Stimulated activated CD8-positive, alpha-beta memory T cell treated with anti-CD3 and anti-CD28 coated beads, Interleukin-12 subunit alpha, Interleukin-12 subunit beta, amount 100 ng/mL, for 24 hours (primary cell): Measurements from ENCODE around the gene ZNF318.

Experiments
- DNase-seq: peaks from one replicate; pipeline ENCODE4 v3.0.0-alpha.2; 2020; ENCODE audit errors: extremely low read depth

Gene ZNF318

GRCh38 chr6:43299338-43300293 lies 69.8 kb downstream of the ZNF318 start:
- DNase-seq, result no peak

GRCh38 chr6:43298565-43299337 lies 70.7 kb downstream of the ZNF318 start:
- no peak for DNase-seq

GRCh38 chr6:43297644-43298564 lies 71.5 kb downstream of the ZNF318 start, which contains the start of gene SLC22A7:
SLC22A7 (plus strand) TSS chr6:43298260; CDS start chr6:43298359, 99 bp downstream.
- DNase-seq, result no peak

GRCh38 chr6:43296780-43297497 lies 72.5 kb downstream of the ZNF318 start:
- no peak for DNase-seq

- no peak for DNase-seq
Observed at GRCh38 chr6:43295456-43295855, 74.0 kb downstream of the ZNF318 start.

GRCh38 chr6:43294536-43294935 lies 74.9 kb downstream of the ZNF318 start:
- DNase-seq, result no peak

GRCh38 chr6:43293698-43294097 lies 75.7 kb downstream of the ZNF318 start:
- DNase-seq, result no peak

- DNase-seq, result no peak
Observed at GRCh38 chr6:43292763-43293318, 76.6 kb downstream of the ZNF318 start.

GRCh38 chr6:43292341-43292740 lies 77.1 kb downstream of the ZNF318 start:
- no peak for DNase-seq

- no peak for DNase-seq
Observed at GRCh38 chr6:43291708-43292107, 77.7 kb downstream of the ZNF318 start.

GRCh38 chr6:43290905-43291355 lies 78.5 kb downstream of the ZNF318 start:
- DNase-seq, result no peak

GRCh38 chr6:43290339-43290904 lies 79.0 kb downstream of the ZNF318 start:
- DNase-seq, result no peak

- DNase-seq, result no peak
Observed at GRCh38 chr6:43287717-43288679, 81.4 kb downstream of the ZNF318 start.

GRCh38 chr6:43286980-43287716 lies 82.3 kb downstream of the ZNF318 start:
- DNase-seq, result no peak

- DNase-seq, result no peak
Observed at GRCh38 chr6:43286456-43286979, 82.9 kb downstream of the ZNF318 start.
